ENCODE measurements around the gene TMTC4.

- no peak for TF ChIP-seq POLR2AphosphoS5 (IDR thresholded peaks at IDR 0.05)
- TF ChIP-seq POLR2A (IDR thresholded peaks at IDR 0.05): no peak
Observed at GRCh38 chr13:100646030-100646673, 28.4 kb downstream of the TMTC4 start.

All from upper lobe of left lung (tissue), 4 donors.